GM18517 (cell line): ENCODE measurements around the gene CD1D.

Experiments used
- ATAC-seq: cut with Tn5 transposase; IDR thresholded peaks from one replicate; pipeline ENCODE4 v1.9.1; 2021; ENCODE audit warnings: mild to moderate bottlenecking, moderate library complexity; ENCODE audit not compliant: unreplicated experiment

Gene CD1D

GRCh38 chr1:158180741-158181576 is at the start of gene CD1D:
Gene CD1D, plus strand, starts transcription at chr1:158180895. Its CDS starts 207 bp downstream, at chr1:158181102.
- ATAC-seq = no peak

GRCh38 chr1:158131217-158131616 is 49.5 kb upstream of the CD1D start:
- ATAC-seq = no peak

- no peak for ATAC-seq
Measured at GRCh38 chr1:158140764-158141192, 39.9 kb upstream of the CD1D start.

GRCh38 chr1:158145173-158145719 is 35.4 kb upstream of the CD1D start:
- no peak for ATAC-seq

- ATAC-seq = no peak
Measured at GRCh38 chr1:158146165-158146564, 34.5 kb upstream of the CD1D start.

- no peak for ATAC-seq
Measured at GRCh38 chr1:158146739-158147138, 34.0 kb upstream of the CD1D start.

GRCh38 chr1:158147401-158147800 is 33.3 kb upstream of the CD1D start:
- no peak for ATAC-seq

GRCh38 chr1:158147869-158148268 is 32.8 kb upstream of the CD1D start:
- no peak for ATAC-seq

GRCh38 chr1:158148468-158148867 is 32.2 kb upstream of the CD1D start:
- ATAC-seq = no peak

- no peak for ATAC-seq
Measured at GRCh38 chr1:158149175-158149574, 31.5 kb upstream of the CD1D start.

- ATAC-seq = no peak
Measured at GRCh38 chr1:158149577-158150269, 31.0 kb upstream of the CD1D start.

- no peak for ATAC-seq
Measured at GRCh38 chr1:158150523-158150922, 30.2 kb upstream of the CD1D start.

- ATAC-seq = no peak
Measured at GRCh38 chr1:158153179-158153578, 27.5 kb upstream of the CD1D start.

- no peak for ATAC-seq
Measured at GRCh38 chr1:158153746-158154444, 26.8 kb upstream of the CD1D start.

GRCh38 chr1:158154501-158154900 is 26.2 kb upstream of the CD1D start:
- no peak for ATAC-seq

- no peak for ATAC-seq
Measured at GRCh38 chr1:158155673-158156072, 25.0 kb upstream of the CD1D start.

GRCh38 chr1:158159597-158159996 is 21.1 kb upstream of the CD1D start:
- ATAC-seq = no peak

GRCh38 chr1:158161446-158161845 is 19.2 kb upstream of the CD1D start:
- ATAC-seq = no peak

- peak; percentile 99 for ATAC-seq
Measured at GRCh38 chr1:158163000-158163947, 17.4 kb upstream of the CD1D start.

GRCh38 chr1:158169105-158169504 is 11.6 kb upstream of the CD1D start:
- no peak for ATAC-seq
